IgD-negative memory B cell (primary cell): ENCODE results near the gene VSX2. TPM values are rescaled to one million over a fixed set of nuclear protein-coding genes. Genes with fewer than 3 reads are reported as not detected.
"Not testable (repeated sequence)": the region's sequence is repeated elsewhere in the genome, so short reads cannot be mapped to it uniquely, and the experiment has no call there.

Experiments used
- H3K27ac Mint-ChIP-seq, 3 donors: one replicate each; pipeline ENCODE4 v1.8.0; 2020 to 2022; ENCODE audit warnings: mild to moderate bottlenecking in 3 of 3, mixed read lengths in 3 of 3, moderate library complexity in 1 of 3
- H3K27me3 Mint-ChIP-seq: one replicate; pipeline ENCODE4 v1.8.0; 2021; ENCODE audit warnings: mixed read lengths
- H3K36me3 Mint-ChIP-seq: one replicate; pipeline ENCODE4 v1.8.0; 2020; ENCODE audit warnings: mild to moderate bottlenecking, mixed read lengths
- H3K4me1 Mint-ChIP-seq, 3 donors: one replicate each; pipeline ENCODE4 v1.8.0; 2020 to 2022; ENCODE audit warnings: mixed read lengths in 3 of 3, mild to moderate bottlenecking in 1 of 3
- H3K4me3 Mint-ChIP-seq, 4 donors: one replicate each; pipeline ENCODE4 v1.8.0; 2020 to 2022; ENCODE audit warnings: mild to moderate bottlenecking in 4 of 4, mixed read lengths in 4 of 4, moderate library complexity in 3 of 4
- H3K9me3 Mint-ChIP-seq, 3 donors: one replicate each; pipeline ENCODE4 v1.8.0; 2020 to 2021; ENCODE audit warnings: mixed read lengths in 3 of 3, mild to moderate bottlenecking in 1 of 3
- polyA plus RNA-seq: library from polyadenylated mRNA; unstranded; fragments of 300-500 nt; fragmentation: Illumina TruSeq; gene quantifications from one replicate; pipeline ENCODE4 v1.2.3, GENCODE V29; 2021

The VSX2 gene
- polyA plus RNA-seq, 1 donor from 2014 or later = not detected

DNA sequence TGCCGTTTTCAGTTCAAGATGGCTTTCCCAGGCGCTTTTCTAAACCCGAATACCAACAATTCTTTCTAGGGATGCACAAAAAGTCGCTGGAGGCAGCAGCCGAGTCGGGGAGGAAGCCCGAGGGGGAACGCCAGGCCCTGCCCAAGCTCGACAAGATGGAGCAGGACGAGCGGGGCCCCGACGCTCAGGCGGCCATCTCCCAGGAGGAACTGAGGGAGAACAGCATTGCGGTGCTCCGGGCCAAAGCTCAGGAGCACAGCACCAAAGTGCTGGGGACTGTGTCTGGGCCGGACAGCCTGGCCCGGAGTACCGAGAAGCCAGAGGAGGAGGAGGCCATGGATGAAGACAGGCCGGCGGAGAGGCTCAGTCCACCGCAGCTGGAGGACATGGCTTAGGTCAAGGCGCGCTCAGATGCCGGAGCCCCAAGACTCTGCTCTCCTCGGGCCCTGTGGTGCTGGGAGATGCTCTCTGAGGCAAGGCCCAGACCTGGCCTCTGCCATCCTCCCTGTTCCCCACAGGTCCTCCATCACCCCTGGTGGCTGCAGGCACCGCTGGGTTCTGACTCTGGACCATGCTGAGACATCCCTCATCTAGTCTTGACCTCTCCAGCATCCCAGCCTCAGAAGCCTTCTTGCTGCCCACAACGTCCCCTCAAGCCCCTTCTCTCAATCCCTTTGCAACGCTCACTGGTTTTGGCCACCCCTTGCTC, 21.4 kb downstream of the VSX2 start:
- Mint-ChIP-seq H3K27me3 (peaks cover 9% of the 10 kb centered on the region), H3K27ac (no peak overlapping the region), H3K36me3 (no peaks in the 10 kb centered on the region), H3K9me3 (no peaks in the 10 kb centered on the region), H3K4me1 (peaks cover 0 to 3% (median 3%) of the 10 kb centered on the region in 3 donors), H3K4me3 (peak overlapping the region in 1 of 4 donors; percentile 12)

DNA sequence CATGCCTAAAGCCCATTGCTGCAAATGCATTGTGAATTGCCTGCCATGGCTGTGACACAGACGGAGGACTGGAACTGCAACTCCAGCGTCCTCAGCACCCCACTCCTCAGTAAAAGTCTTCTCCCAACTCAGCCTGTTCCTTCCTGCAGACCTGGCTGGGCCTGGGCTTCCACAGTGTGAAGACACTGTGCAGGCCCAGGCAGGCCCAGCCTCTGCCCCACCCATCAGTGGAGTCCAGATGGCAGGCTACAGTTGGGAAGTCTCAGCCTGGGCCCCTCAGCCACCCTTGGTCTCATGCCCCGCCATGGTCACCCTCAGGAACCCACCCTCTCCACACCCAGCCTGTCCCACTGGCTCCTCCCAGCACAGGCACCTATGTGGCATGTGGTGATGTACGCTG, 22.0 kb downstream of the VSX2 start:
- no peak overlapping the region for H3K27ac Mint-ChIP-seq
- peaks cover 9% of the 10 kb centered on the region for H3K27me3 Mint-ChIP-seq
- H3K4me3 Mint-ChIP-seq = peak overlapping the region in 1 of 4 donors; percentile 12
- H3K9me3 Mint-ChIP-seq = no peaks in the 10 kb centered on the region
- peaks cover 0 to 3% (median 3%) of the 10 kb centered on the region in 3 donors for H3K4me1 Mint-ChIP-seq
- no peaks in the 10 kb centered on the region for H3K36me3 Mint-ChIP-seq

DNA sequence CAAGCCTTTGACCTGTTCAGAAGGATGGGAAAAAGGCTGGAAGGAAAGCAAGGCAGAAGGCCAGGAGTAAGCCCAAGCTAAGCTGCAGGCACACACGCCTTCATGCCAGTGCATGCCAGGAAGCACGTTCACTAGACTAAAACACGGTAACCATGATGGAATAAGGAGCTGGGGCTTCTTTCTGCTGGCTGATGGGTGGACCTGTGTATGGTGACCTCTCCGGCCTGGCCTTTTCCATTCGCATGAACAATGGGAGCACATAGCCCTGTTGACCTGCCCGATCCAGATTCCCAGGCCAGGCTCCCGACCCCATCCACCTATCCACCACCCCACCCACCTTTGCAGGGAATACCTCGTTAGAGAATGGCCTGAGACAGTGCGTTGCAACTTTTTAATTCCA, 22.8 kb downstream of the VSX2 start:
- Mint-ChIP-seq H3K9me3 (no peaks in the 10 kb centered on the region), H3K27ac (no peak overlapping the region), H3K36me3 (no peaks in the 10 kb centered on the region), H3K4me1 (peaks cover 0 to 1% (median 0%) of the 10 kb centered on the region in 3 donors), H3K27me3 (peaks cover 6% of the 10 kb centered on the region), H3K4me3 (no peak overlapping the region)

DNA sequence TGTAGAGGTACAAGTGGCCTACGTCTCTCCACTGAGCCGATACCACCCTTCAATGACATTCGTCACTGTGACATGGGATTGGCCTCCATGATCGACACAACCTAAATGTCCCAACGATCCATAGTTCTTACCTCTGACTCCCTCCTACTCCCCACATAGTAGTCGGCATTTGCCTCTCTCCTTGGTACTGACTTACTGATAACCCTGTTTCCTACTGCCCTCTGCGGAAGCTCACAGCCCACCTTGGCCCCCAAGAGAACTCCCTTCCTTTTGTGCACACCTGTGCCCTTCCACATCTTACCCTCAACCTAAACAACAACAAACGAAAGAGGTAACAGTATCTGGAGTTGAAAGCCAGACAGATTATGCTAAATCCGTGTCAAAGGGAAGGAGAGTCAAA, 23.9 kb downstream of the VSX2 start:
- H3K4me3 Mint-ChIP-seq = no peak overlapping the region
- no peaks in the 10 kb centered on the region for H3K4me1 Mint-ChIP-seq
- peak overlapping the region in 1 of 3 donors; percentile 2 for H3K27ac Mint-ChIP-seq
- no peaks in the 10 kb centered on the region for H3K9me3 Mint-ChIP-seq
- H3K36me3 Mint-ChIP-seq = no peaks in the 10 kb centered on the region
- H3K27me3 Mint-ChIP-seq = peaks cover 6% of the 10 kb centered on the region

DNA sequence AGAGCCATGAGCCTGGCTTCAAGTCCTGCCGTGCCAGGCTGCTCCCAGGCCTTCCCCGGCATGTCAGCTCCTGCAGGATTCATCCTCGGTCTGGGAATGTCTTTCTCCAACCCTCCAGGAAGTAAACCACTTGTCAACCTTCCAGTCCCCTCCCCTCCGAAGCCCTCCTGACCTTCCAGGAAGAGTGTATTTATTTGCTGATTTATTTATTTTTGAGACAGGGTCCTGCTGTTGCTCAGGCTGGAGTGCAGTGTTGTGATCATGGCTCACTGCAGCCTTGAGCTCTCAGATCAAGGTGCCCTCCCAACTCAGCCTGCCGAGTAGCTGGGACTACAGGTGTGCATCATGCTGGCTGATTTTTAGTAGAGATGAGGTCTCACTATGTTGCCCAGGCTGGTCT, 24.7 kb downstream of the VSX2 start:
- Mint-ChIP-seq H3K9me3 (no peaks in the 10 kb centered on the region), H3K27me3 (peaks cover 4% of the 10 kb centered on the region), H3K36me3 (no peaks in the 10 kb centered on the region), H3K4me1 (no peaks in the 10 kb centered on the region), H3K27ac (no peak overlapping the region), H3K4me3 (no peak overlapping the region)

DNA sequence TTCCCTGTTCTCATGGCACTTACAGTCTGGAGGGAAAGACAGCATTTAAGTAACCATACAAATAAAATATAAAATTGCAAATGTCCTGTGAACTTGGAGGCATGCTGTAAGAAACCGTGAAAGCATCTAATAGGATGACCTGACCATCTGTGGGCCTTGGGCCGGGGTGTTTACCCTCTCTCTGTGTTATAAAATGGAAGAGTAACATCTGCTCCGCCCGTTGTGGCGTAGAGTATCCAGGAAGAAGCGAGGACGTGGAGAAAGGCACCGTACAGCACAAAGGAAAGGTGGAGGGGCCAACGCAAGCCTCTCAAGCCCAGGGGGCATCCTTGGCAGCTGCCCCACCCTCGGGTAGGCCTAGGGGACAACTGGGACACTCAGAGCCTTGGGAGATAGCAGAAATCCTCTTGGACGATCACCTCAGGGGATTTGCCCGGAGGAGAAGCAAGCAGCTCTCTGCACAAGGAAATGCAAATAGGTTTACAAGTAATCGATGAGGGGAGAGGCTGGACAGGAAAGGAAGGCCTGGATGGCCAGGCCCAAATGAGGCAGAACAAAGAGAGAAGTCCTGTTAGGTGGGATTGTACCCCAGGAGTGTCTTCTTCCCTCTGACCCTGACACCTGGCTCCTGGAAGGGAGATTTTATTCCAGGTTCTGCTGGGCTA, 26.2 kb downstream of the VSX2 start:
- peaks cover 2% of the 10 kb centered on the region for H3K27me3 Mint-ChIP-seq
- H3K4me1 Mint-ChIP-seq = no peaks in the 10 kb centered on the region
- H3K27ac Mint-ChIP-seq = no peak overlapping the region
- H3K9me3 Mint-ChIP-seq = no peaks in the 10 kb centered on the region
- H3K36me3 Mint-ChIP-seq = no peaks in the 10 kb centered on the region
- H3K4me3 Mint-ChIP-seq = no peak overlapping the region

DNA sequence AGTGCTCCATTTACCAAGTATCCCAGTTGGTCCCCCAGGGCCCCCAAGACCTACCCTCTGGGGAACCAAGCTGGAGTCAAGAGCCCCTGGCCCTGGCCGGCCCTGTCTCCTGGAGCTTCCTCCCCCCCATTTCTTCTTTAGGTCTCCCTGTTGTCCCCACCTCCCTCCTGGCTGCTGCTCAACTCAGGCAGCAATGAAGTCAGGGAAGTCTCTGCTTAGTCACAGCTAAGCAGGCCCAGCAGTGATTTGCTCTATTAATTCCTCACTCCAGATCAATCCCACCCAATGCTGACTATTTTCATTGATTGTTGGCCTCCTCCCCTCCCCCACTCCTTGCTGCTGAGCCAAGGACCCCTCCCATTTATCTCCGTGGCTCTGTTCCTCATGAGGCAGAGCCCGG, 28.3 kb downstream of the VSX2 start:
- Mint-ChIP-seq H3K27ac (no peak overlapping the region), H3K4me3 (no peak overlapping the region), H3K36me3 (no peaks in the 10 kb centered on the region), H3K27me3 (peaks cover 3% of the 10 kb centered on the region), H3K4me1 (no peaks in the 10 kb centered on the region), H3K9me3 (no peaks in the 10 kb centered on the region)

DNA sequence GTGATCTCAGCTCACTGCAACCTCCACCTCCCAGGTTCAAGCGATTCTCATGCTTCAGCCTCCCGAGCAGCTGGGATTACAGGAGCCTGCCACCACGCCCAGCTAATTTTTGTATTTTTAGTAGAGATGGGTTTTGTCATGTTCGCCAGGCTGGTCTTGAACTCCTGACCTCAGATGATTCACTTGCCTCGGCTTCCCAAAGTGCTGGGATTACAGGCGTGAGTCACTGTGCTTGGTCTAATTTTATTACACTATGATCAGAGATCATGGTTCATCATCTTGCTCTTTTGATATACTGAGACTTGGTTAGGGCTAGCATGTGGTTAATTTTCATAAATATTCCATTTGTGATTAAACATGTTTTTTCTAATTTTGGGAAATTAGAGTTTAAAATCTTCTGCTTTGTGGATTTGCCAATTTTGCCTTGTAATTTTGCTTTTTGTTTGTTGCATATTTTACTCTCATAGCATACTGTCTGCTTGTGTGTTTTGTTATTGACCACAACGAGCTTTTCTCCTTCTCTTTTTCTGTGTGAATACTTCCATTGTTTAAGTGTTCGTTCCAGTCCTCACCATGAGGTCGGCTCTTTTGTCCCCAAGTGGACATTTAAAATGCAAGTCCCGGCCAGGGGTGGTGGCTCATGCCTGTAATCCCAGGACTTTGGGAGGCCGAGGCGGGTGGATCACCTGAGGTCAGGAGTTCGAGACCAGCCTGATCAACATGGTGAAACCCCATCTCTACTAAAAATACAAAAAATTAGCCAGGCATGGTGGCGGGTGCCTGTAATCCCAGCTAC, 31.3 kb downstream of the VSX2 start:
- H3K36me3 Mint-ChIP-seq, H3K4me3 Mint-ChIP-seq, H3K27me3 Mint-ChIP-seq, H3K27ac Mint-ChIP-seq, H3K9me3 Mint-ChIP-seq, H3K4me1 Mint-ChIP-seq: not testable (repeated sequence)

DNA sequence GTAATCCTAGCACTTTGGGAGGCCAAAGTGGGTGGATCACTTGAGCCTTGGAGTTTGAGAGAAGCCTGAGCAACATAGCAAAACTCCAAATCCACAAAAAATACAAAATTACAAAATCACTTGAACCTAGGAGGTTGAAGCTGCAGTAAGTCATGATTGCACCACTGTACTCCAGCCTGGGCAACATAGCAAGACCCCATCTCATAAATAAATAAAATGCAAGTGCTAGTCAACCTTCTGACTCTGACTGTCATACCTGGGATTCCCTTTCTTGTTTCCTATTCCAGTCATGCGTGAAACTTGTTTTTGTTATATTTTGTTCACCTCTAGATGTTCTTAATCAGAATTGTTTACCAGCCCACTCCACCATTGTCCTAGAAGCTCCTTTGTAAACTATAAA, 32.1 kb downstream of the VSX2 start:
- peaks cover 3% of the 10 kb centered on the region for H3K27me3 Mint-ChIP-seq
- H3K4me3 Mint-ChIP-seq = no peak overlapping the region
- no peaks in the 10 kb centered on the region for H3K4me1 Mint-ChIP-seq
- H3K9me3 Mint-ChIP-seq = no peaks in the 10 kb centered on the region
- no peak overlapping the region for H3K27ac Mint-ChIP-seq
- H3K36me3 Mint-ChIP-seq = no peaks in the 10 kb centered on the region

DNA sequence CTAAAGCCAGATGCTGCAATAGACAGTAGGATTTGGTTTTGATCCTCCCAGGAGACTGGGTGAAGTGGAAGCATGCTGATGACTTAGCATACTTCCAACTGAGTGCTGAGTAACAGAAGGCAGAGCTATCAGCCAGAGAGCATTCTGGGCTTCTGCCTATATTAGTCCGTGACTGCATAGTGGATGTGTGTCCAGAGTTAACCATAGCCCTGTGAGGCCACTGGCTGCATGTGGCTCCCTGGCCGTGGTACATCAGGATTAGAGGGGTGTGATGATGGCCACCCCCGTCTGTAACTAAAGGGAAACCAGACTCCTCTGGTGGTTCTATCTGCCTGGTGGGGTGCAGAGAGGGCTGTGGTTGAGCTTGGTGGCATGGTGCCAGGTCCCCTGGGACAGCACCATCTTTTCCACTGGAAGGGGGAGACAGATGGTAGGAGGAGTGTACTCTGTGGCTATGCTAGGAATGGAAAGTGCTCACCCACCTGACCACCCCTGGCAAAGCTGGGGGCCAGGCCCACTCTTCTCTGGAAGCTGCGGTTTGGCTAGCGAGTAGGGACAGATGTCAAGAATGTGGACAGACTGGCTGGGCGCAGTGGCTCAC, 36.1 kb downstream of the VSX2 start:
- Mint-ChIP-seq H3K36me3 (peaks cover 2% of the 10 kb centered on the region), H3K4me3 (no peak overlapping the region), H3K27ac (peak overlapping the region in 1 of 3 donors; percentile 71), H3K4me1 (peaks cover 0 to 1% (median 0%) of the 10 kb centered on the region in 3 donors), H3K9me3 (peaks cover 2 to 6% (median 3%) of the 10 kb centered on the region in 3 donors), H3K27me3 (peaks cover 2% of the 10 kb centered on the region)

DNA sequence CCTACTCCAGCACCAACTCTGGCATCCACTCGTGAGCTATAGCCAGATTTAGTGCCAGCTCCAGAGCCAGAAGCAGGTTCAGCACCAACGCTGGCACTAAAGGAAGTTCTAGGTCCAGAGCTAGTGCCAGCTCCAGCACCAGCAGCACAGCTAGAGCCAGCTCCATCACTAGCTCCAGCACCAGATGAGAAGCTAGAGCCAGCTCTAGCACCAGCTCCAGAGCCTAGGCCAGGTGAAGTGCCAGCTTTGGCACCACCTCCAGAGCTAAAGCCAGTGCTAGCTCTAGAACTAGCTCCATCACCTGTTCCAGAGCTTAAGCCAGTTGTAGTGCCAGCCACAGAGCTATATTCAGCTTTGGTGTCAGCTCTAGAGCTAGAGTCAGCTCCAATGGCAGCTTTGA, 38.8 kb downstream of the VSX2 start:
- Mint-ChIP-seq H3K27ac (no peak overlapping the region), H3K27me3 (no peaks in the 10 kb centered on the region), H3K36me3 (peaks cover 10% of the 10 kb centered on the region), H3K4me1 (peaks cover 0 to 4% (median 0%) of the 10 kb centered on the region in 3 donors), H3K9me3 (peaks cover 2 to 6% (median 6%) of the 10 kb centered on the region in 3 donors), H3K4me3 (no peak overlapping the region)

DNA sequence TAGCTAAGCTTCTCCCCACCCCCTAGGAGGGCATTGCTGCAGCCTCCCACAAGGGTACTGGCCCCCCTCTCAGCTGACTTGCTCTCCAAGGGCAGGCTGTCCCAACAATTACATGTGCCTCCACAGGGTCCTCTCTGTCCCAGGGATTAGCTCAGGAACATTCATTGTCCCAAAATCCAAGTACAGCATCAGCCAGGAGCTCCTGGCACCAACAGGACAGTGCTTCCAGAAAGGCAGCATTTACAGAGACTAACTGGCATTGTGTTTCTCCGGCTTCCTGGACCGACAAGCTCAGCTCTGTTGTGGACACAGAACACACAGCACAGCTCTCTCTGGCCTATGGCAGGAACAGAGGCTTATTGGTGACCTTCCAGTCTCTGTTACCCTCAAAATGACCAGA, 41.8 kb downstream of the VSX2 start:
- H3K4me3 Mint-ChIP-seq = no peak overlapping the region

DNA sequence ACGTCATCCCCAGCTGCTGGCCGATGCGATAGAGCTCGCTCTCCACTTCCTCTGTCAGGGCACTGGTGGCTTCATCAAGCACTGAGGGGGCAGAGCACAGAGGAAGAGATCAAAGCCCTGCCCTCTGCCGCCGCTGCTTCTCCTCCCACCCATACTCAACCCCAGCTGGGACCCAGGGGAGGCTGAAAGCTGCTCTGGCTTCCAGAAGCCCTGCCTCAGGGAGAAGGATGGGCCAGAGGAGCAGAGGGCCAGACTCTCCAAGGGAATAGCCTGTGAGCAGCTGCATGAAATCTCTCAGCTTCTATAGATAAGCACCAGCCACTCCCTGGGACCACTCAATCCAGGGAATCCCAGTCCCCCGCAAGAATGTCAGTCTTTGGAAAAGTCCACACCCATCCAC, 47.5 kb downstream of the VSX2 start:
- H3K9me3 Mint-ChIP-seq = no peaks in the 10 kb centered on the region
- H3K4me1 Mint-ChIP-seq = peaks cover 0 to 2% (median 1%) of the 10 kb centered on the region in 3 donors
- H3K27me3 Mint-ChIP-seq = no peaks in the 10 kb centered on the region
- H3K27ac Mint-ChIP-seq = no peak overlapping the region
- no peak overlapping the region for H3K4me3 Mint-ChIP-seq
- peaks cover 13% of the 10 kb centered on the region for H3K36me3 Mint-ChIP-seq

More for the DNA sequence above, 41.8 kb downstream of the VSX2 start:
- H3K9me3 Mint-ChIP-seq = peaks cover 2 to 6% (median 6%) of the 10 kb centered on the region in 3 donors
- H3K4me1 Mint-ChIP-seq = peaks cover 0 to 4% (median 0%) of the 10 kb centered on the region in 3 donors
- peaks cover 14% of the 10 kb centered on the region for H3K36me3 Mint-ChIP-seq
- no peak overlapping the region for H3K27ac Mint-ChIP-seq
- no peaks in the 10 kb centered on the region for H3K27me3 Mint-ChIP-seq

DNA sequence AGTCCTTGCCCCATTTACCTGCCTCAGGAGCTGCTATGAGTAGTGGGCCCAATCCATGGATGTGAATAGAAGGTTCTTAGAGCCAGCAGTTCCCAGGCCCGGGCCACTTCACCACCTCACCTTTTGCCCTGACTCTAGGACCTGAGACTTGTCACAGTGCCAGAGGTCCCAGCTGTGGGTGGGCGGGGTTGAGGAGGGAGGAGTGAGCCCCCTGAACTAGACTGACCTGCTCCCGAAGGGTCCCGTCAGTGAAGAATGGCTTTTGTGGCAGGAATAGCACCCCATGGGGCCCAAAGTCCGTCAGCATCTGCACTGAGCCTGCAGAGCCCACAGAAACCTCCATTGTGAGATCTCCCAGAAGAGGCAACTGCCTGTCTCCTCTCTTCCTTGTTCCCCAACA, 50.6 kb downstream of the VSX2 start:
- H3K27me3 Mint-ChIP-seq = no peaks in the 10 kb centered on the region
- H3K4me1 Mint-ChIP-seq = peaks cover 0 to 4% (median 1%) of the 10 kb centered on the region in 3 donors
- H3K27ac Mint-ChIP-seq = no peak overlapping the region
- H3K9me3 Mint-ChIP-seq = no peaks in the 10 kb centered on the region
- no peak overlapping the region for H3K4me3 Mint-ChIP-seq
- H3K36me3 Mint-ChIP-seq = peaks cover 5% of the 10 kb centered on the region

DNA sequence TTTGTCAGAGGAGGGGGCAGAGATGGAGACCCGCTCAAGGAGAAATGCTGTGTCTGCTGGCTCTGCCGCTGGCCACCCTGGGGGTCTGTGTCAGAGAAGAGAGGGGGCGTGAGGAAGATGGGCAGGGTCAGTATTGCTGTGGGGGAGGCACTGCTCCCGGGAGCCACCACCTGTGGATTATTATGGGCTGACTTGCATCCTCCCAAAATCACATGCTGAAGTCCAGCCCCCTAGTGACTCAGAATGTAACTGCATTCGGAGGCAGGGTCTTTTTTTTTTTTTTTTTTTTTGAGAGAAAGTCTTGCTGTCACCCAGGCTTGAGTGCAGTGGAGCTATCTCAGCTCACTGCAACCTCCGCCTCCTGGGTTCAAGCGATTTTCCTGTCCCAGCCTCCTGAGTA, 51.2 kb downstream of the VSX2 start:
- no peaks in the 10 kb centered on the region for H3K9me3 Mint-ChIP-seq
- peaks cover 4% of the 10 kb centered on the region for H3K36me3 Mint-ChIP-seq
- H3K4me3 Mint-ChIP-seq = no peak overlapping the region
- no peaks in the 10 kb centered on the region for H3K27me3 Mint-ChIP-seq
- no peak overlapping the region for H3K27ac Mint-ChIP-seq
- peaks cover 0 to 4% (median 1%) of the 10 kb centered on the region in 3 donors for H3K4me1 Mint-ChIP-seq
